Psoas muscle (tissue), 8 donors: ENCODE results near the gene FANCC. TPM values are rescaled to one million over a fixed set of nuclear protein-coding genes. Genes with fewer than 3 reads are reported as not detected.

ENCODE experiments used
- ATAC-seq, 4 donors: fragments of 200-7000 bp; cut with Tn5 transposase; one replicate each; pipeline ENCODE4 v1.9.1; 2020; ENCODE audit warnings: moderate library complexity in 3 of 4, mild to moderate bottlenecking in 2 of 4
- DNase-seq, 2 donors: peaks; one replicate each; pipeline ENCODE4 v3.0.0-alpha.2; 2020
- H3K27ac ChIP-seq: fragments of 200-600 bp; one replicate; pipeline ENCODE4 v1.8.0; 2022
- H3K27me3 ChIP-seq, 3 donors: fragments of 200-600 bp in 1 of 3; one replicate each; pipeline versions ENCODE4 v1.6.1 to v1.8.0; 2013 to 2022; ENCODE audit warnings: low read length in 2 of 3, mild to moderate bottlenecking in 2 of 3, moderate library complexity in 1 of 3; ENCODE audit not compliant: insufficient read depth in 3 of 3
- H3K36me3 ChIP-seq, 2 donors: fragments of 200-600 bp in 1 of 2; one replicate each; pipeline versions ENCODE4 v1.6.1 to v1.8.0; 2013 to 2022; ENCODE audit warnings: low read depth in 1 of 2, mild to moderate bottlenecking in 1 of 2, moderate library complexity in 1 of 2; ENCODE audit not compliant: insufficient read depth in 1 of 2
- H3K4me1 ChIP-seq: fragments of 200-600 bp; one replicate; pipeline ENCODE4 v1.8.0; 2022
- H3K4me3 ChIP-seq: fragments of 200-600 bp; one replicate; pipeline ENCODE4 v1.8.0; 2022; ENCODE audit warnings: mild to moderate bottlenecking
- H3K9me3 ChIP-seq: fragments of 200-600 bp; one replicate; pipeline ENCODE4 v1.8.0; 2022
- WGBS, 3 donors: extraction: QIAGEN DNeasy Blood & Tissue Kit; methylation state at CpG; one replicate each; pipeline versions ENCODE4 v1.1.6 to v1.1.7; 2013; 5-methylcytosine and 5-hydroxymethylcytosine counted together
- intact Hi-C, 2 donors: fragments of 100-400 bp; cut with DNase I; formaldehyde crosslinking; loops; one replicate each; pipeline versions ENCODE4 v1.11.0 to v1.14.2; 2022
- polyA plus RNA-seq, 3 donors: library from polyadenylated mRNA; stranded (reverse); fragments of 200-250 nt; gene quantifications; one replicate each; pipeline ENCODE4 v1.2.3, GENCODE V29; 2013
- total RNA-seq, 4 donors: library from RNA; stranded (reverse); fragmentation: NEBNext Ultra II Directional in 2 of 4; extraction: Animal tissue kit (Norgen Biotek cat#: 25700) in 2 of 4; gene quantifications; one replicate each; pipeline versions ENCODE4 v1.2.1 to v1.2.4, GENCODE V29; 2021 to 2023
- TF ChIP-seq, protein P1 (sequence below): fragments of 200-600 bp; IDR thresholded peaks from one replicate; pipeline ENCODE4 v1.8.0; 2022; ENCODE audit warnings: antibody characterized with exemption
- donor health status: healthy with polysubstance abuse.
- donor health status: DM: no; HTN: no; CAD: no; lungs with moderate emphysema.
- donor health status: Bipolar disorder and iron deficiency.
- donor health status: healthy.
- donor health status: DM: yes; HTN: yes; CAD: no.
- donor health status: DM: no; HTN: no; CAD: no.
- donor health status: DM: no; HTN: no; CAD: no.
- donor health status: DM: yes; HTN: yes; CAD: no.

The FANCC gene
- total and polyA plus RNA-seq, 7 donors: 2.1 to 5.2 (median 3.6) TPM

GRCh38 chr9:95351051-95351450 lies 33.5 kb upstream of the FANCC start:
- H3K27me3 ChIP-seq: peaks cover 0 to 30% (median 9%) of the 10 kb centered on the region in 3 donors
- TF ChIP-seq, protein P1, sequence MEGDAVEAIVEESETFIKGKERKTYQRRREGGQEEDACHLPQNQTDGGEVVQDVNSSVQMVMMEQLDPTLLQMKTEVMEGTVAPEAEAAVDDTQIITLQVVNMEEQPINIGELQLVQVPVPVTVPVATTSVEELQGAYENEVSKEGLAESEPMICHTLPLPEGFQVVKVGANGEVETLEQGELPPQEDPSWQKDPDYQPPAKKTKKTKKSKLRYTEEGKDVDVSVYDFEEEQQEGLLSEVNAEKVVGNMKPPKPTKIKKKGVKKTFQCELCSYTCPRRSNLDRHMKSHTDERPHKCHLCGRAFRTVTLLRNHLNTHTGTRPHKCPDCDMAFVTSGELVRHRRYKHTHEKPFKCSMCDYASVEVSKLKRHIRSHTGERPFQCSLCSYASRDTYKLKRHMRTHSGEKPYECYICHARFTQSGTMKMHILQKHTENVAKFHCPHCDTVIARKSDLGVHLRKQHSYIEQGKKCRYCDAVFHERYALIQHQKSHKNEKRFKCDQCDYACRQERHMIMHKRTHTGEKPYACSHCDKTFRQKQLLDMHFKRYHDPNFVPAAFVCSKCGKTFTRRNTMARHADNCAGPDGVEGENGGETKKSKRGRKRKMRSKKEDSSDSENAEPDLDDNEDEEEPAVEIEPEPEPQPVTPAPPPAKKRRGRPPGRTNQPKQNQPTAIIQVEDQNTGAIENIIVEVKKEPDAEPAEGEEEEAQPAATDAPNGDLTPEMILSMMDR: no peak
- H3K36me3 ChIP-seq: no peaks in the 10 kb centered on the region
- no peak for ATAC-seq
- DNase-seq: no peak
- intact Hi-C loops: no loop called here
- no peak overlapping the region for H3K4me3 ChIP-seq
- 92 to 97% (median 93%) methylated on average over 25 of the region's 25 CpGs for WGBS, 3 donors
- H3K27ac ChIP-seq: no peak overlapping the region
- no peaks in the 10 kb centered on the region for H3K9me3 ChIP-seq
- H3K4me1 ChIP-seq: no peaks in the 10 kb centered on the region

DNA sequence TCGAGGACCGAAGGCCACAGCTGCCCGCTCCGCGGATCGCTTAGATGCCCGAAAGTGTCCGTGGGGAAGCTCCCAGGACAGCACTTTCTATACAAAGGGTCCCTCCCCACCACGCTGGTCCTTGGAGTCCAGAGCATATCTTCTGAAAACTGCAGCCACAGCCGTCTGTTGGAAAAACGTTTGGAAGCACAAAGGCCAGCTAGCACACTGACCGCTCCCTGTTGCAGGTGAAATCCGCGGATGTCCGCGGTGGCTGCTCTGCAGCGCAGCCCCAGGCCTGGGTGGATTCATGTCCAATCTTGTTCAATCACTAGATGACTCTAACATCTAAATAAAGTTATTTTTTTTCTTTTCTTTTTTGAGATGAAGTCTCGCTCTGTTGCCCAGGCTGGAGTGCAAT lies 32.8 kb upstream of the FANCC start:
- Histone ChIP-seq H3K36me3 (no peaks in the 10 kb centered on the region), H3K4me1 (no peaks in the 10 kb centered on the region), H3K27me3 (peaks cover 0 to 30% (median 9%) of the 10 kb centered on the region in 3 donors), H3K4me3 (no peak overlapping the region), H3K9me3 (no peaks in the 10 kb centered on the region), H3K27ac (no peak overlapping the region)
- TF ChIP-seq, protein P1: no peak
- ATAC-seq (no peak), DNase-seq (no peak)
- 80 to 81% (median 81%) methylated on average over 18 of the region's 18 CpGs for WGBS, 3 donors
- intact Hi-C loops: no loop called here

- intact Hi-C loops: no loop called here
- Histone ChIP-seq H3K36me3 (no peaks in the 10 kb centered on the region), H3K9me3 (no peaks in the 10 kb centered on the region), H3K27me3 (peaks cover 0 to 30% (median 9%) of the 10 kb centered on the region in 3 donors), H3K27ac (no peak overlapping the region), H3K4me1 (no peaks in the 10 kb centered on the region), H3K4me3 (peak overlapping the region; percentile 42)
- no peak for ATAC-seq
- TF ChIP-seq, protein P1: no peak
- DNase-seq: no peak
- WGBS, 3 donors: 10 to 12% (median 10%) methylated on average over 81 to 95 of the region's 95 CpGs
Measured at GRCh38 chr9:95349091-95350038, 31.9 kb upstream of the FANCC start.

GRCh38 chr9:95346021-95346420 lies 28.5 kb upstream of the FANCC start:
- Histone ChIP-seq H3K27me3 (peaks cover 0 to 27% (median 9%) of the 10 kb centered on the region in 3 donors), H3K4me1 (no peaks in the 10 kb centered on the region), H3K36me3 (no peaks in the 10 kb centered on the region), H3K4me3 (no peak overlapping the region), H3K27ac (no peak overlapping the region), H3K9me3 (no peaks in the 10 kb centered on the region)
- intact Hi-C loops: no loop called here
- WGBS, 3 donors: 67 to 75% (median 72%) methylated on average over 4 of the region's 4 CpGs
- ATAC-seq: no peak
- TF ChIP-seq, protein P1: no peak
- DNase-seq: no peak
